ENCODE measurements around the gene TSPAN33. TPM values are rescaled to one million over a fixed set of nuclear protein-coding genes. Genes with fewer than 3 reads are reported as not detected.
A peak's percentile ranks its signal among the peaks of the same experiment; 100 is the strongest.

The TSPAN33 gene
- total RNA-seq, 1 experiment from 2014 or later, result 1.6 TPM

GRCh38 chr7:129210989-129211312 is 66.4 kb downstream of the TSPAN33 start:
- ChIA-PET CTCF (interaction anchor here (0.5 to 2.1 kb wide), 2 partner anchors 47 to 79 kb away, joined by 8 to 12 read pairs; no protein-coding TSS in a partner anchor), POLR2A (ENCODE audit: low non-redundant PET) (no interaction called here)
- Histone ChIP-seq H3K4me3 (ENCODE audit: low read depth, low read length, poor library complexity, severe bottlenecking) (no peak overlapping the region), H3K9me3 (ENCODE audit: low read depth, low read length, poor library complexity, severe bottlenecking) (no peaks in the 10 kb centered on the region), H3K4me1 (ENCODE audit: insufficient read depth, low read length, poor library complexity, severe bottlenecking) (no peaks in the 10 kb centered on the region), H3K36me3 (ENCODE audit: insufficient read depth, low read length, poor library complexity, severe bottlenecking) (peaks cover 21% of the 10 kb centered on the region), H3K27ac (ENCODE audit: low read depth, low read length, poor library complexity, severe bottlenecking) (no peak overlapping the region), H3K27me3 (replicated peaks; ENCODE audit: insufficient read depth, low read depth, low read length, poor library complexity) (no peaks in the 10 kb centered on the region)
- no peak for DNase-seq (ENCODE audit: low spot score)
- TF ChIP-seq EZH2 (IDR thresholded peaks at IDR 0.05; ENCODE audit: borderline replicate concordance, low read depth, low read length, poor library complexity, severe bottlenecking), result no peak
- no peak for TF ChIP-seq CTCF (conservative IDR thresholded peaks at IDR 0.05; ENCODE audit: low read depth, low read length)
- intact Hi-C loops (cut with micrococcal nuclease; ENCODE audit: unreplicated experiment), result loop anchor here (1.0 to 10.0 kb wide), 3 partner anchors 47 to 784 kb away; no protein-coding TSS in a partner anchor
- no TSS peak for BruUV-seq (replicated peaks)

DNA sequence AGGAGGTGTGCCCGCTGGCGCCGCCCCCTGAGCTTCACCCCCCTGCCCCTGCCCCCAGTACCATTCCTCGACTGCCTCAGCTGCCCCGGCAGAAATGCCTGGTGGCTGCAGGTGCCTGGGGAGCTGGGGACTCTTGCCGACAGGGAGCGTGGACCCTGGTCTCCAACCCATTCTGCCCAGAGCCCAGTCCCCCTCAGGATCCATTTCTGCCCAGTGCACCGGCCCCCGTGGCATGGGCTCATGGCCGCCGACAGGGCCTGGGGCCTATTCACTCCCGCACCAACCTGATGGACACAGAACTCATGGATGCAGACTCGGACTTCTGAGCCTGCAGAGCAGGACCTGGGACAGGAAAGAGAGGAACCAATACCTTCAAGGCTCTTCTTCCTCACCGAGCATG is 67.6 kb downstream of the TSPAN33 start:
- Histone ChIP-seq H3K4me1 (ENCODE audit: insufficient read depth, low read length, poor library complexity, severe bottlenecking) (no peaks in the 10 kb centered on the region), H3K27ac (ENCODE audit: low read depth, low read length, poor library complexity, severe bottlenecking) (no peak overlapping the region), H3K36me3 (ENCODE audit: insufficient read depth, low read length, poor library complexity, severe bottlenecking) (peaks cover 16% of the 10 kb centered on the region), H3K4me3 (ENCODE audit: low read depth, low read length, poor library complexity, severe bottlenecking) (no peak overlapping the region), H3K27me3 (replicated peaks; ENCODE audit: insufficient read depth, low read depth, low read length, poor library complexity) (no peaks in the 10 kb centered on the region), H3K9me3 (ENCODE audit: low read depth, low read length, poor library complexity, severe bottlenecking) (no peaks in the 10 kb centered on the region)
- ChIA-PET POLR2A (ENCODE audit: low non-redundant PET) (no interaction called here), CTCF (no interaction called here)
- intact Hi-C loops (cut with micrococcal nuclease; ENCODE audit: unreplicated experiment), result loop anchor here (5.0 to 10.0 kb wide), 2 partner anchors 623 to 785 kb away; no protein-coding TSS in a partner anchor
- DNase-seq (ENCODE audit: low spot score), result no peak
- BruUV-seq (replicated peaks), result no TSS peak
- TF ChIP-seq EZH2 (IDR thresholded peaks at IDR 0.05; ENCODE audit: borderline replicate concordance, low read depth, low read length, poor library complexity, severe bottlenecking) (no peak), CTCF (conservative IDR thresholded peaks at IDR 0.05; ENCODE audit: low read depth, low read length) (no peak)

- peaks cover 16% of the 10 kb centered on the region for H3K36me3 ChIP-seq (ENCODE audit: insufficient read depth, low read length, poor library complexity, severe bottlenecking)
- intact Hi-C loops (cut with micrococcal nuclease; ENCODE audit: unreplicated experiment), result loop anchor here (5.0 to 10.0 kb wide), 2 partner anchors 622 to 785 kb away; no protein-coding TSS in a partner anchor
- H3K27ac ChIP-seq (ENCODE audit: low read depth, low read length, poor library complexity, severe bottlenecking), result no peak overlapping the region
- ChIA-PET CTCF (no interaction called here), POLR2A (ENCODE audit: low non-redundant PET) (interaction anchor here (0.7 kb wide), 1 partner anchor 267 kb away, joined by 19 read pairs; no protein-coding TSS in a partner anchor)
- no peaks in the 10 kb centered on the region for H3K27me3 ChIP-seq (replicated peaks; ENCODE audit: insufficient read depth, low read depth, low read length, poor library complexity)
- no peaks in the 10 kb centered on the region for H3K9me3 ChIP-seq (ENCODE audit: low read depth, low read length, poor library complexity, severe bottlenecking)
- H3K4me1 ChIP-seq (ENCODE audit: insufficient read depth, low read length, poor library complexity, severe bottlenecking), result no peaks in the 10 kb centered on the region
- H3K4me3 ChIP-seq (ENCODE audit: low read depth, low read length, poor library complexity, severe bottlenecking), result no peak overlapping the region
- no peak for TF ChIP-seq CTCF (conservative IDR thresholded peaks at IDR 0.05; ENCODE audit: low read depth, low read length)
- TF ChIP-seq EZH2 (IDR thresholded peaks at IDR 0.05; ENCODE audit: borderline replicate concordance, low read depth, low read length, poor library complexity, severe bottlenecking), result no peak
- DNase-seq (ENCODE audit: low spot score), result no peak
- TSS peak; percentile 30 for BruUV-seq (replicated peaks)
These were observed 68.1 kb downstream of the TSPAN33 start for GRCh38 chr7:129212596-129212995.
